HepG2 (cell line): Measurements from ENCODE around the gene EPC2. TPM values are rescaled to one million over a fixed set of nuclear protein-coding genes. Genes with fewer than 3 reads are reported as not detected.
A peak's percentile ranks its signal among the peaks of the same experiment; 100 is the strongest.

Experiments
- DRAP1 ChIP-seq: IDR thresholded peaks from 2 replicates; pipeline ENCODE4 v1.6.1; 2016; ENCODE audit warnings: missing genetic modification reagents, missing compliant biosample characterization
- ELF3 ChIP-seq: IDR thresholded peaks from 2 replicates; pipeline ENCODE4 v1.6.1; 2016; ENCODE audit warnings: missing genetic modification reagents, missing compliant biosample characterization
- ETV6 ChIP-seq: sonication (generic); formaldehyde crosslinking; conservative IDR thresholded peaks from 2 replicates; pipeline ENCODE4 v1.4.0; 2020; ENCODE audit warnings: missing genetic modification reagents
- MYNN ChIP-seq: sonication (generic); formaldehyde crosslinking; IDR thresholded peaks from 2 replicates; pipeline ENCODE4 v1.4.0; 2020; ENCODE audit warnings: mild to moderate bottlenecking, low read depth, missing genetic modification reagents
- NFYB ChIP-seq: sonication (generic); formaldehyde crosslinking; IDR thresholded peaks from 2 replicates; pipeline ENCODE4 v1.4.0; 2020; ENCODE audit warnings: missing genetic modification reagents
- RARG ChIP-seq: sonication (generic); formaldehyde crosslinking; IDR thresholded peaks from 2 replicates; pipeline ENCODE4 v1.4.0; 2020; ENCODE audit warnings: low read depth, mild to moderate bottlenecking, missing genetic modification reagents
- REL ChIP-seq: sonication (generic); formaldehyde crosslinking; conservative IDR thresholded peaks from 2 replicates; pipeline ENCODE4 v1.8.0; 2022; ENCODE audit warnings: mild to moderate bottlenecking, missing genetic modification reagents, moderate library complexity
- SRY ChIP-seq: sonication (generic); formaldehyde crosslinking; IDR thresholded peaks from 2 replicates; pipeline ENCODE4 v1.8.0; 2022; ENCODE audit warnings: mild to moderate bottlenecking, missing genetic modification reagents
- TBP ChIP-seq: sonication (generic); formaldehyde crosslinking; IDR thresholded peaks from 2 replicates; pipeline ENCODE4 v1.5.0; 2020; ENCODE audit warnings: missing genetic modification reagents
- TOE1 ChIP-seq: sonication (generic); formaldehyde crosslinking; IDR thresholded peaks from 2 replicates; pipeline ENCODE4 v1.4.0; 2020; ENCODE audit warnings: mild to moderate bottlenecking, missing genetic modification reagents
- U2AF1 ChIP-seq: fragments of 200-400 bp; formaldehyde crosslinking; optimal IDR thresholded peaks from 2 replicates; pipeline ENCODE3; 2017; ENCODE audit warnings: mild to moderate bottlenecking, low read depth, low read length
- ZBTB26 ChIP-seq: IDR thresholded peaks from 2 replicates; pipeline ENCODE4 v1.6.1; 2016; ENCODE audit warnings: missing compliant biosample characterization, missing genetic modification reagents, borderline replicate concordance
- ZBTB49 ChIP-seq: sonication (generic); formaldehyde crosslinking; IDR thresholded peaks from 2 replicates; pipeline ENCODE4 v1.4.0; 2020; ENCODE audit warnings: missing genetic modification reagents, borderline replicate concordance
- ZMAT5 ChIP-seq: sonication (generic); formaldehyde crosslinking; IDR thresholded peaks from 2 replicates; pipeline ENCODE4 v1.5.0; 2020; ENCODE audit warnings: mild to moderate bottlenecking, low read depth, missing genetic modification reagents, borderline replicate concordance
- ZMYM4 ChIP-seq: sonication (generic); formaldehyde crosslinking; IDR thresholded peaks from 2 replicates; pipeline ENCODE4 v1.8.1; 2023; ENCODE audit warnings: mild to moderate bottlenecking, missing genetic modification reagents
- ZNF329 ChIP-seq: sonication (generic); formaldehyde crosslinking; IDR thresholded peaks from 2 replicates; pipeline ENCODE4 v1.9.0; 2021; ENCODE audit warnings: low read depth, mild to moderate bottlenecking, missing genetic modification reagents
- ZNF451 ChIP-seq: sonication (generic); formaldehyde crosslinking; IDR thresholded peaks from 2 replicates; pipeline ENCODE4 v1.5.0; 2020; ENCODE audit warnings: mild to moderate bottlenecking, missing genetic modification reagents
- ZNF652 ChIP-seq: IDR thresholded peaks from 2 replicates; pipeline ENCODE4 v1.6.1; 2016; ENCODE audit warnings: low read depth, borderline replicate concordance
- polyA plus RNA-seq, 8 experiments: library from polyadenylated mRNA; depleted of rRNA in 3 of 8; stranded (reverse) in 7 of 8; unstranded in 1 of 8; fragments of >200 nt; fragmentation: Illumina TruSeq in 4 of 8; extraction: Trizol in 4 of 8; gene quantifications; 2 replicates each; pipeline versions ENCODE4 v1.2.1 to v1.2.3, GENCODE V29; 2011 to 2016; ENCODE audit warnings: low read depth in 4 of 8, missing spikeins in 1 of 8, mixed read lengths in 1 of 8; ENCODE audit not compliant: insufficient read depth in 1 of 8
- total RNA-seq, 5 experiments: library from RNA; depleted of rRNA; stranded (reverse); fragments of >200 nt; fragmentation: Illumina TruSeq; extraction: Trizol; gene quantifications; 2 replicates each; pipeline ENCODE4 v1.2.3, GENCODE V29; 2016; ENCODE audit warnings: low read depth in 1 of 5
- TF ChIP-seq, protein P1 (sequence below): sonication (generic); formaldehyde crosslinking; IDR thresholded peaks from 2 replicates; pipeline ENCODE4 v1.4.0; 2020; ENCODE audit warnings: low read depth, missing genetic modification reagents
- TF ChIP-seq, protein P2 (sequence below): sonication (generic); formaldehyde crosslinking; IDR thresholded peaks from 2 replicates; pipeline ENCODE4 v1.4.0; 2020; ENCODE audit warnings: low read depth, mild to moderate bottlenecking, missing genetic modification reagents

Gene EPC2
- total and polyA plus RNA-seq, 2 of the 13 experiments (the other 11 are each of a cell fraction or from before 2014, with no cell fraction given): 20.5 to 22.0 TPM

GRCh38 chr2:148645539-148646230 lies 1.1 kb downstream of the EPC2 start (continued):
- no peak for TF ChIP-seq ZBTB49 (CRISPR knock-in tag)
- TF ChIP-seq ZBTB26 (CRISPR knock-in tag): no peak
- no peak; the same call in 1 of the 2 replicates for TF ChIP-seq ZMYM4
- TF ChIP-seq NFYB (CRISPR knock-in tag): peak; percentile 76; the same call in 1 of the 2 replicates
- no peak for TF ChIP-seq TOE1 (CRISPR knock-in tag)
- TF ChIP-seq, protein P1, sequence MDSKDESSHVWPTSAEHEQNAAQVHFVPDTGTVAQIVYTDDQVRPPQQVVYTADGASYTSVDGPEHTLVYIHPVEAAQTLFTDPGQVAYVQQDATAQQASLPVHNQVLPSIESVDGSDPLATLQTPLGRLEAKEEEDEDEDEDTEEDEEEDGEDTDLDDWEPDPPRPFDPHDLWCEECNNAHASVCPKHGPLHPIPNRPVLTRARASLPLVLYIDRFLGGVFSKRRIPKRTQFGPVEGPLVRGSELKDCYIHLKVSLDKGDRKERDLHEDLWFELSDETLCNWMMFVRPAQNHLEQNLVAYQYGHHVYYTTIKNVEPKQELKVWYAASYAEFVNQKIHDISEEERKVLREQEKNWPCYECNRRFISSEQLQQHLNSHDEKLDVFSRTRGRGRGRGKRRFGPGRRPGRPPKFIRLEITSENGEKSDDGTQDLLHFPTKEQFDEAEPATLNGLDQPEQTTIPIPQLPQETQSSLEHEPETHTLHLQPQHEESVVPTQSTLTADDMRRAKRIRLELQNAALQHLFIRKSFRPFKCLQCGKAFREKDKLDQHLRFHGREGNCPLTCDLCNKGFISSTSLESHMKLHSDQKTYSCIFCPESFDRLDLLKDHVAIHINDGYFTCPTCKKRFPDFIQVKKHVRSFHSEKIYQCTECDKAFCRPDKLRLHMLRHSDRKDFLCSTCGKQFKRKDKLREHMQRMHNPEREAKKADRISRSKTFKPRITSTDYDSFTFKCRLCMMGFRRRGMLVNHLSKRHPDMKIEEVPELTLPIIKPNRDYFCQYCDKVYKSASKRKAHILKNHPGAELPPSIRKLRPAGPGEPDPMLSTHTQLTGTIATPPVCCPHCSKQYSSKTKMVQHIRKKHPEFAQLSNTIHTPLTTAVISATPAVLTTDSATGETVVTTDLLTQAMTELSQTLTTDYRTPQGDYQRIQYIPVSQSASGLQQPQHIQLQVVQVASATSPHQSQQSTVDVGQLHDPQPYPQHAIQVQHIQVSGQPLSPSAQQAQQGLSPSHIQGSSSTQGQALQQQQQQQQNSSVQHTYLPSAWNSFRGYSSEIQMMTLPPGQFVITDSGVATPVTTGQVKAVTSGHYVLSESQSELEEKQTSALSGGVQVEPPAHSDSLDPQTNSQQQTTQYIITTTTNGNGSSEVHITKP (CRISPR knock-in tag): no peak
- no peak for TF ChIP-seq ZMAT5 (CRISPR knock-in tag)
- TF ChIP-seq SRY: no peak
- no peak for TF ChIP-seq TBP (CRISPR knock-in tag)
- TF ChIP-seq ZNF652 (CRISPR knock-in tag): no peak
- TF ChIP-seq ZNF329 (CRISPR knock-in tag): no peak
- TF ChIP-seq ETV6 (CRISPR knock-in tag): no peak
- TF ChIP-seq REL (CRISPR knock-in tag): no peak
- TF ChIP-seq DRAP1: peak; percentile 19; the same call in 1 of the 2 replicates
- no peak for TF ChIP-seq MYNN (CRISPR knock-in tag)
- TF ChIP-seq, protein P2, sequence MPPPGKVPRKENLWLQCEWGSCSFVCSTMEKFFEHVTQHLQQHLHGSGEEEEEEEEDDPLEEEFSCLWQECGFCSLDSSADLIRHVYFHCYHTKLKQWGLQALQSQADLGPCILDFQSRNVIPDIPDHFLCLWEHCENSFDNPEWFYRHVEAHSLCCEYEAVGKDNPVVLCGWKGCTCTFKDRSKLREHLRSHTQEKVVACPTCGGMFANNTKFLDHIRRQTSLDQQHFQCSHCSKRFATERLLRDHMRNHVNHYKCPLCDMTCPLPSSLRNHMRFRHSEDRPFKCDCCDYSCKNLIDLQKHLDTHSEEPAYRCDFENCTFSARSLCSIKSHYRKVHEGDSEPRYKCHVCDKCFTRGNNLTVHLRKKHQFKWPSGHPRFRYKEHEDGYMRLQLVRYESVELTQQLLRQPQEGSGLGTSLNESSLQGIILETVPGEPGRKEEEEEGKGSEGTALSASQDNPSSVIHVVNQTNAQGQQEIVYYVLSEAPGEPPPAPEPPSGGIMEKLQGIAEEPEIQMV (CRISPR knock-in tag): 0 out of 2 replicates have a peak, but pooled peaks have one; percentile 63
- TF ChIP-seq U2AF1: no peak
- TF ChIP-seq ZNF451 (CRISPR knock-in tag): no peak
- no peak for TF ChIP-seq ELF3 (CRISPR knock-in tag)
- TF ChIP-seq RARG (CRISPR knock-in tag): 0 out of 2 replicates have a peak, but pooled peaks have one; percentile 39
